ENCODE results near the gene ZNRF3.

ZNRF3 gene

DNA sequence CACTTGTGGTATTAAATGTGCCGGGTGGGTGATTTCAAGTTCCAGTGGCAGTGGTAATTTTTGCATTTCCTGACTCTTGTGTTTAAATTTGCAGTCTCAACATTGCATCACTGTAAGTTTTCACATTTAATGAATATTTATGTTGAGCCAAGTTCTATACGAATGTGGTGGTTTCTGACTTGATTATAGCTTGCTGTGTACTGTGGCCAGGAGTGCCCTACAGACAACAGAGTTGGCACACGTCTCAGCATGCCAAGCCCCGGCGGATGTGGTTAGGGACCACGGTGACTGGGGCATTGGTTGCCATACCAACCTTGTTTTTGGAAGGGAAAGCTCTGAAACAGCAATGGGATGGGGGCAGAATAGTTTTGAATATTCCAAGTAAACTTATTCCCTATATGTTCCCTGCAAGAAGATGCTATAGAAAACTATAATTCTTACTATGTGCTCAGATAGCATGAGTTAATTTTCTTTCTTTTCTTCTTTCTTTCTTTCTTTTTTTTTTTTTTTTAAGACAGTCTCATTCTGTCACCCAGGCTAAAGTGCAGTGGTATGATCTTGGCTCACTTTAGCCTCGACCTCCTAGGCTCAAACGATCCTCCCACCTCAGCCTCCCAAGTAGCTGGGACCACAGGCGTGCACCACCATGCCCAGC lies 16.0 kb downstream of the ZNRF3 start:
- H3K27me3 ChIP-seq (ENCODE audit: low read length) = no peaks in the 10 kb centered on the region
- H3K36me3 ChIP-seq (ENCODE audit: low read length) = no peaks in the 10 kb centered on the region
- TF ChIP-seq, protein P1, sequence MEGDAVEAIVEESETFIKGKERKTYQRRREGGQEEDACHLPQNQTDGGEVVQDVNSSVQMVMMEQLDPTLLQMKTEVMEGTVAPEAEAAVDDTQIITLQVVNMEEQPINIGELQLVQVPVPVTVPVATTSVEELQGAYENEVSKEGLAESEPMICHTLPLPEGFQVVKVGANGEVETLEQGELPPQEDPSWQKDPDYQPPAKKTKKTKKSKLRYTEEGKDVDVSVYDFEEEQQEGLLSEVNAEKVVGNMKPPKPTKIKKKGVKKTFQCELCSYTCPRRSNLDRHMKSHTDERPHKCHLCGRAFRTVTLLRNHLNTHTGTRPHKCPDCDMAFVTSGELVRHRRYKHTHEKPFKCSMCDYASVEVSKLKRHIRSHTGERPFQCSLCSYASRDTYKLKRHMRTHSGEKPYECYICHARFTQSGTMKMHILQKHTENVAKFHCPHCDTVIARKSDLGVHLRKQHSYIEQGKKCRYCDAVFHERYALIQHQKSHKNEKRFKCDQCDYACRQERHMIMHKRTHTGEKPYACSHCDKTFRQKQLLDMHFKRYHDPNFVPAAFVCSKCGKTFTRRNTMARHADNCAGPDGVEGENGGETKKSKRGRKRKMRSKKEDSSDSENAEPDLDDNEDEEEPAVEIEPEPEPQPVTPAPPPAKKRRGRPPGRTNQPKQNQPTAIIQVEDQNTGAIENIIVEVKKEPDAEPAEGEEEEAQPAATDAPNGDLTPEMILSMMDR (IDR thresholded peaks at IDR 0.05; ENCODE audit: insufficient read depth, low read length, poor library complexity, severe bottlenecking) = no peak
- TF ChIP-seq EZH2phosphoT487 (conservative IDR thresholded peaks at IDR 0.05; ENCODE audit: low read length) = no peak
- H4K20me1 ChIP-seq (ENCODE audit: low read depth, low read length) = no peaks in the 10 kb centered on the region
- no peak overlapping the region for H3K9ac ChIP-seq (ENCODE audit: low read length)
- H3K4me2 ChIP-seq (ENCODE audit: low read depth, low read length, poor library complexity, severe bottlenecking) = no peak overlapping the region
- H2AFZ ChIP-seq (ENCODE audit: low read depth, low read length, severe bottlenecking) = no peak overlapping the region
- no peaks in the 10 kb centered on the region for H3K9me3 ChIP-seq (ENCODE audit: insufficient read depth, low read length)
- no peaks in the 10 kb centered on the region for H3K79me2 ChIP-seq (ENCODE audit: insufficient read depth, low read length)
- no peaks in the 10 kb centered on the region for H3F3A ChIP-seq (ENCODE audit: insufficient read depth)
- no peaks in the 10 kb centered on the region for H3K9me2 ChIP-seq (replicated peaks; ENCODE audit: insufficient read depth, low read length)
- H3K27ac ChIP-seq (ENCODE audit: low read depth, low read length) = no peak overlapping the region
- H3K4me3 ChIP-seq (ENCODE audit: insufficient read depth, low read length, poor library complexity, severe bottlenecking) = no peak overlapping the region

DNA sequence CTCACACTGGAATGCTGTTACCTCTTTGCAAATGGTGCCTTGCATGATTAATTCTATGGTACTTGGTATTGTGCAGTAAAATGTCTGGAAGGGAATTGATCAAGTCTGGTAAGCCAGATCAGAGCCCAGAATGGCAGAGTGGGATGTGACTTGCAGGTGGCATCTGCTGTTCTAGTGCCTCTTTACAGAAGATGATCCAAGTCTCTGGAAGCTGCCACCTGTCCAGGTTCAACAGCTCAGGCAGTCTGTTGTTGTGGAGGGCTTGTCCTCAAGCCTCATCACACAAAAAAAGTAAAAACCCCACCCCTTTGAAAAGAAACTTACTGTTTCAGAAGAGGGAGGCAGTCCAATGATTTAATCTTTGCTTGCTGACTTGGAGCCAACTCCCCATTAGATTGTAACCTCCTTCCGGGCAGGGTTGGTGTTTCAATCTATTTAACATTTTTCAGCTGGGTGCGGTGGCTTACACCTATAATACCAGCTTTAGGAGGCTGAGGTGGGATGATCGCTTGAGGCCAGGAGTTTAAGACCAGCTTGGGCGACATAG lies 17.1 kb downstream of the ZNRF3 start:
- Histone ChIP-seq H3K9ac (ENCODE audit: low read length) (no peak overlapping the region), H3K9me2 (replicated peaks; ENCODE audit: insufficient read depth, low read length) (no peaks in the 10 kb centered on the region), H3K4me3 (ENCODE audit: insufficient read depth, low read length, poor library complexity, severe bottlenecking) (no peak overlapping the region), H3K27ac (ENCODE audit: low read depth, low read length) (no peak overlapping the region), H3K27me3 (ENCODE audit: low read length) (no peaks in the 10 kb centered on the region), H4K20me1 (ENCODE audit: low read depth, low read length) (no peaks in the 10 kb centered on the region), H3K36me3 (ENCODE audit: low read length) (no peaks in the 10 kb centered on the region), H2AFZ (ENCODE audit: low read depth, low read length, severe bottlenecking) (no peak overlapping the region), H3K9me3 (ENCODE audit: insufficient read depth, low read length) (no peaks in the 10 kb centered on the region), H3K4me2 (ENCODE audit: low read depth, low read length, poor library complexity, severe bottlenecking) (no peak overlapping the region), H3F3A (ENCODE audit: insufficient read depth) (no peaks in the 10 kb centered on the region), H3K79me2 (ENCODE audit: insufficient read depth, low read length) (no peaks in the 10 kb centered on the region)
- TF ChIP-seq, protein P1 (IDR thresholded peaks at IDR 0.05; ENCODE audit: insufficient read depth, low read length, poor library complexity, severe bottlenecking) = no peak

DNA sequence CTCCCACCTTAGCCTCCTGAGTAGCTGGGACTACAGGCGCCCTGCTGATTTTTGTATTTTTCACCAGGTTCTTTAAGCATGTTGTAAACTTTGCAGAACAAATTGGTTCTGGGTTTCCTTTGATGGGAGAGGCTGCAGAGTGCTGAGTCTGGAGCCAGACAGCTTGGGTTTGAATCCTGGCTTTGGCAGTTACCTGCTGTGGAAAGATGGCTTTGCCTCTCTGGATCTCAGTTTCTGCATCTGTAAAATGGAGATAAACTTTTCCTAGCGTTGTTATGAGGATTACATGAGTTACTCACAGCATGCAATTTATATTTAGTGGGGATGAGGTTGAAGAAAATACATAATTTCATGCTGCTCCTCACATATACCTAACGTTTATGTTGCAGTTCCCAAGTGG lies 19.1 kb downstream of the ZNRF3 start:
- no peaks in the 10 kb centered on the region for H3K27me3 ChIP-seq (ENCODE audit: low read length)
- no peak overlapping the region for H3K4me2 ChIP-seq (ENCODE audit: low read depth, low read length, poor library complexity, severe bottlenecking)
- no peaks in the 10 kb centered on the region for H3K9me3 ChIP-seq (ENCODE audit: insufficient read depth, low read length)
- no peaks in the 10 kb centered on the region for H3F3A ChIP-seq (ENCODE audit: insufficient read depth)
- H3K79me2 ChIP-seq (ENCODE audit: insufficient read depth, low read length) = no peaks in the 10 kb centered on the region
- H3K4me3 ChIP-seq (ENCODE audit: insufficient read depth, low read length, poor library complexity, severe bottlenecking) = no peak overlapping the region
- H3K27ac ChIP-seq (ENCODE audit: low read depth, low read length) = no peak overlapping the region
- no peaks in the 10 kb centered on the region for H3K36me3 ChIP-seq (ENCODE audit: low read length)
- no peak overlapping the region for H2AFZ ChIP-seq (ENCODE audit: low read depth, low read length, severe bottlenecking)
- H3K9me2 ChIP-seq (replicated peaks; ENCODE audit: insufficient read depth, low read length) = no peaks in the 10 kb centered on the region
- no peak overlapping the region for H3K9ac ChIP-seq (ENCODE audit: low read length)
- H4K20me1 ChIP-seq (ENCODE audit: low read depth, low read length) = no peaks in the 10 kb centered on the region
- TF ChIP-seq, protein P1 (IDR thresholded peaks at IDR 0.05; ENCODE audit: insufficient read depth, low read length, poor library complexity, severe bottlenecking) = no peak
- TF ChIP-seq EZH2phosphoT487 (conservative IDR thresholded peaks at IDR 0.05; ENCODE audit: low read length) = no peak

Data from SU-DHL-6 (cell line).